IMR-90 (cell line): ENCODE results near the gene HDAC8.

Experiments used
- CEBPB ChIP-seq: IDR thresholded peaks from 2 replicates; pipeline ENCODE4 v1.6.1; 2012; ENCODE audit warnings: low read depth, low read length, improper control_type of control experiment
- CTCF ChIP-seq: conservative IDR thresholded peaks from 2 replicates; pipeline ENCODE4 v1.5.1; 2012; ENCODE audit warnings: mild to moderate bottlenecking, low read depth, low read length, improper control_type of control experiment
- POLR2A ChIP-seq: IDR thresholded peaks from 2 replicates; pipeline ENCODE4 v1.6.1; 2012; ENCODE audit warnings: mild to moderate bottlenecking, low read depth, low read length
- USF2 ChIP-seq: fragments of 150-350 bp; IDR thresholded peaks from 2 replicates; pipeline ENCODE4 v1.6.1; 2017; ENCODE audit warnings: mild to moderate bottlenecking, antibody characterized with exemption, low read length, low read depth

- TF ChIP-seq CEBPB (0 out of 2 replicates have a peak, but pooled peaks have one; percentile 17), POLR2A (no peak), CTCF (no peak), USF2 (no peak)
Measured at GRCh38 chrX:72604112-72604511, 31.5 kb upstream of the HDAC8 start.
